Measurements from ENCODE around the gene NUP85.
"Not testable (repeated sequence)": the region's sequence is repeated elsewhere in the genome, so short reads cannot be mapped to it uniquely, and the experiment has no call there.

Gene NUP85, protein sequence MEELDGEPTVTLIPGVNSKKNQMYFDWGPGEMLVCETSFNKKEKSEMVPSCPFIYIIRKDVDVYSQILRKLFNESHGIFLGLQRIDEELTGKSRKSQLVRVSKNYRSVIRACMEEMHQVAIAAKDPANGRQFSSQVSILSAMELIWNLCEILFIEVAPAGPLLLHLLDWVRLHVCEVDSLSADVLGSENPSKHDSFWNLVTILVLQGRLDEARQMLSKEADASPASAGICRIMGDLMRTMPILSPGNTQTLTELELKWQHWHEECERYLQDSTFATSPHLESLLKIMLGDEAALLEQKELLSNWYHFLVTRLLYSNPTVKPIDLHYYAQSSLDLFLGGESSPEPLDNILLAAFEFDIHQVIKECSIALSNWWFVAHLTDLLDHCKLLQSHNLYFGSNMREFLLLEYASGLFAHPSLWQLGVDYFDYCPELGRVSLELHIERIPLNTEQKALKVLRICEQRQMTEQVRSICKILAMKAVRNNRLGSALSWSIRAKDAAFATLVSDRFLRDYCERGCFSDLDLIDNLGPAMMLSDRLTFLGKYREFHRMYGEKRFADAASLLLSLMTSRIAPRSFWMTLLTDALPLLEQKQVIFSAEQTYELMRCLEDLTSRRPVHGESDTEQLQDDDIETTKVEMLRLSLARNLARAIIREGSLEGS

DNA sequence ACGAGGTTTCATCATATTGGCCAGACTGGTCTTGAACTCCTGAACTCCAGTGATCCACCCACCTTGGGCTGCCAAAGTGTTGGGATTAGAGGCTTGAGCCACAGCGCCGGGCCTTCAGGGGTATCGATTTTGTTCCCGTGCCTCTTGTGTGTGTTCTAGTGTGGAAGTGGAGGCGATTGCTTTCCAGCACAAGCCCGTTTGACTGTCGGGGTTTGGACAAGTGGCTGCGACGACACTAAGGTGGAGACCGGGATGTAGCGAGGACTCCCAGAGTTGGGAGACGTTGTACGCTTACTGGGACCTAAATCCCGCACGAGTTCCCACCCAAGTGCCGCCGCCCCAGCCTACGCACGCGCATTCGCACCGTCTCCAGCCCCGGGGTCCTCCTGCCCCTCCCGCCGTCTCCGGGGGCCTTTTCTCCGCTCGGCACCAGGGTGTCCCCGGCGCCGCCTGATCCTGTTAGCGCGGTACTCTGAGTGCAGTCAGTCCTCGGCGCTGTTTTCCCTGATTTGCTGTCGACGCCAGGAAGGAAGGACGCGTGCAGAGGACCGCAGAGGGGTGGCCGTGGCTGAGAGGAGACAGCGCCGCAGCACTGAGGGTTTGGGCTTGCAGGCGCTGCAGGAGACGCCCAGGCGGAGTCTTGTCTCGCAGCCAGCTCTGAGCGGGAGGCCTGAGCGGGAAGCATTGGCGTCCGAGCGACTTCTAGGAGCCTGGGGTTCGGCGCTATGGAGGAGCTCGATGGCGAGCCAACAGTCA lies at the start of gene NUP85:
Gene NUP85 (plus strand): TSS at position 643 of the 756 bp plus-strand sequence. CDS start 83 bp downstream, at position 726.
- DNase-seq (ENCODE audit: low spot score) = peak; percentile 94

DNA sequence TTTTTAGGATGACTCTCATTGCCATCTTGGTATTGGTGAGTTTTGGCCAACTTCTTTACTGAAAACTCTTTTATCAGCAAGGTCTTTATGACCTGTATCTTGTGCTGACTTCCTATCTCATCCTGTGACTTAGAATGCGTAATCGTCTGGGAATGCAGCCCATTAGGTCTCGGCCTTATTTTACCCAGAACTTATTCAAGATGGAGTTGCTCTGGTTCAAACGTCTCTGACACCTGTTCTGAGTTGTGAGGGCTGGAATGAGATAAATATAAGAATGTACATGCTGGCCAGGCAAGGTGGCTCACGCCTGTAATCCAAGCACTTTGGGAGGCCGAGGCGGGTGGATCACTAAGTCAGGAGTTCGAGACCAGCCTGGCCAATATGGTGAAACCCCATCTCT lies 47.0 kb upstream of the NUP85 start:
- not testable (repeated sequence) for DNase-seq (ENCODE audit: low spot score)

DNA sequence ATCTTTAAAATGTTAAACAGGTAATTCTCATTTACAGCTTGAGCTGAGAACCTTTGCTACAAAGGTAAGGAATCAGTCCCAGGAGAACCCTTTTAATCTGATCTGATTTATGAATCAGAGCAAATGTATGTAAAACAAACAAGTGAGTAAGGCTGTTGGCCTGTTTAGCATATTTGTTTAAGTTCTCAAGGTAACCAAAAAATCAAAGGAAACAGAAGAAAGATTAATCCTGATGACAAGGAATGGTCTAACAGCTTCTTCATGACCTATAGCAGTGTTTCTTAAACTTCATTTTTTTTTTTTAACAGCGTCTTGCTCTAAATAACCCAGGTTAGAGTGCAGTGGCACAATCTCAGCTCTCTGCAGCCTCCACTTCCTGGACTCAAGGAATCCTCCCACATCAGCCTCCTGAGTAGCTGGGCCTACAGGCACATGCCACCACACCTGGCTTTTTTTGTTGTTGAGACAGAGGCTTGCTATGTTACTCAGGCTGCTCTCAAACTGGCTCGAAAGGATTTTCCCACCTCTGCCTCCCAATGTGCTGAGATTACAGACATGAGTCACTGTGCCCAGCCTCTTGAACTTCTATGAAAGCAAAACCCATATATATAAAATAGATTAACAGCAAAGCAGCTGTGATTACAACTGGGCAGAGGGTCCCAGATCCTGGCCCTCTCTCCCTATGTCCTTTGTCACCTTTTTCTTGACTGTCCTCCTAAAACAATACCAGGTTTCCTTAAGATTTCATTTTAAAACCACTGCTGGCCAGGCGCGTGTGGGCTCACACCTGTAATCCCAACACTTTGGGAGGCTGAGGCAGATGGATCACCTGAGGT lies 46.1 kb upstream of the NUP85 start:
- no peak for DNase-seq (ENCODE audit: low spot score)

DNA sequence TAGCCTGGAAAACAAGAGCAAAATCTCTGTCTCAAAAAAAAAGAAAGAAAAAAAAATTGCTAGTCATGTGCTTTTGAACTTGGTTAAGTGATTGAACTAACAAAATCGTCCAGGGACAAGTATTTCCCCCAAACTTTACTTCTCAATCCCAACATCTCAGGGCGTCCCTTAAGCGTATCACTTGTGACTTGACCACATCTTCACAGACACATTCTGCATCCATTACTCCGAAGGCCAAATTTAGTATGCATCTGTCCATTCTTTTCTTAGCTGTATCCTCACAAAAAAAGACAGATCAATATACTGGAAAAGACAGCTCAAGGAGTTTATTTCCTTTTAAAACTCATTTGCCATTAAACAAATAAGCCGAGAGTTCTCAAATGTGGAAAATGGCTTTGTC lies 45.3 kb upstream of the NUP85 start:
- no peak for DNase-seq (ENCODE audit: low spot score)

DNA sequence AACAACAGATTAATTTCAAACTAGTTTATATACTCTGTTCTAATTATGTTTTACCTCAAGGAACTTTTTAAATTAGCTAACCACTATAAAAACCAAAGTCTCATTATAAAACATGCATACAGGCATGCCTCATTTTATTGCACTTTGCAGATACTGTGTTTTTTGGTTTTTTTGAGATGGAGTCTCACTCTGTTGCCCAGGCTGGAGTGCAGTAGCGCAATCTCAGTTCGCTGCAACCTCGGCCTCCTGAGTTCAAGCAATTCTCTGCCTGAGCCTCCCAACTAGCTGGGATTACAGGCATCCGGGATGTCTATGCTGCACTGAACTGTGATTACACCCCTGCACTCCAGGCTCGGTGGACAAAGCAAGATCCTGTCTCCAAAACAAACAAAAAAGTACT lies 42.4 kb upstream of the NUP85 start:
- no peak for DNase-seq (ENCODE audit: low spot score)

DNA sequence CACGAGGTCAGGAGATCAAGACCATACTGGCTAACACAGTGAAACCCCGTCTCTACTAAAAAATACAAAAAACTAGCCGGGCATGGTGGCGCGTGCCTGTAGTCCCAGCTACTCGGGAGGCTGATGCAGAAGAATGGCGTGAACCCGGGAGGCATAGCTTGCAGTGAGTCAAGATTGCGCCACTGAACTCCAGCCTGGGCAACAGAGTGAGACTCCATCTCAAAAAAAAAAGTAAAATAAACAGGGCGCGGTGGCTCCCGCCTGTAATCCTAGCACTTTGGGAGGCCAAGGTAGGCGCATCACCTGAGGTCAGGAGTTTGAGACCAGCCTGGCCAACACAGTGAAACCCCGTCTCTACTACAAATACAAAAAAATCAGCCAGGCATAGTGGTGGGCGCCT lies 40.9 kb upstream of the NUP85 start:
- not testable (repeated sequence) for DNase-seq (ENCODE audit: low spot score)

DNA sequence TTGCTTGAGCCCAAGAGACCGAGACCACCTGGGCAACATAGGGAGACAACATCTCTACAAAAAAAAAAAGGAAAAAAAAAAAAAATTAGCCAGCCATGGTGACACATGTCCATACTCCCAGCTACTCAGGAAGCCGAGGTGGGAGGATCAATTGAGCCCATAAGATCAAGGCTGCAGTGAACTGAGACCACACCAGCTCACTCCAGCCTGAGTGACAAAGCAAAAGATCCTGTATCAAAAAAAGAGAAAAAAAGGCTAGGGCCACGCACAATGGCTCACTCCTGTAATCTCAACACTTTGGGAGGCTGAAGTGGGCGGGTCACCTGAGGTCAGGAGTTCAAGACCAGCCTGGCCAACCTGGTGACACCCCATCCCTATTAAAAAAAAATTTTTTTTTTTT lies 36.5 kb upstream of the NUP85 start:
- DNase-seq (ENCODE audit: low spot score) = no peak

DNA sequence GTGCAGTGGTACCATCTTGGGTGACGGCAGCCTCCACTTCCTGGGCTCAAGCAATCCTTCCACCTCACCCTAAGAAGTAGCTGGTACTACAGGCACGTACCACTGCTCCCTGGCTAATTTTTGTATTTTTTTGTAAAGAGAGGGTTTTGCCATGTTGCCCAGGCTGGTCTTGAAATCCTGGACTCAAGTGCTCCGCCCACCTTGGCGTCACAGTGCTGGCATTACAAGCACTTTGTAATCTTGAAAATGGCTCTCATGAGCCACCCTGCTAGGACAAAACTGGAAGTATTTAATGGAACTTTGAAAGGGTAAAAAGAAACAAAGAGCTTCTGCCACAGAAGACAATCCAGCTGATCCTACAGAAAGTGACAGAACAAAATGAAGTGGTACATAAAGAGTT lies 32.0 kb upstream of the NUP85 start:
- no peak for DNase-seq (ENCODE audit: low spot score)

DNA sequence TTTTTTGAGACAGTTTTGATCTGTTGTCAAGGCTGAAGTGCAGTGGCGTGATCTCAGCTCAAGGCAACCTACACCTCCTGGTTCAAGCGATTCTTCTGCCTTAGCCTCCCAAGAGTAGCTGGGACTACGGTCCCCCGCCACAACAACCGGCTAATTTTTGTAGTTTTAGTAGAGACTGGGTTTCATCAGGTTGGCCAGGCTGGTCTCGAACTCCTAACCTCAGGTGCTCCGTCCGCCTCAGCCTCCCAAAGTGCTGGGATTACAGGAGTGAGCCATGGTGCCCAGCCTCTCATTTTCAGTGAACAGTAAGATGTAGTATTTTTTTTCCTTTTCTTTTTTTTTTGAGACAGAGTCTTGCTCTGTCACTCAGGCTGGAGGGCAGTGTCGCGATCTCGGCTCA lies 30.5 kb upstream of the NUP85 start:
- no peak for DNase-seq (ENCODE audit: low spot score)

DNA sequence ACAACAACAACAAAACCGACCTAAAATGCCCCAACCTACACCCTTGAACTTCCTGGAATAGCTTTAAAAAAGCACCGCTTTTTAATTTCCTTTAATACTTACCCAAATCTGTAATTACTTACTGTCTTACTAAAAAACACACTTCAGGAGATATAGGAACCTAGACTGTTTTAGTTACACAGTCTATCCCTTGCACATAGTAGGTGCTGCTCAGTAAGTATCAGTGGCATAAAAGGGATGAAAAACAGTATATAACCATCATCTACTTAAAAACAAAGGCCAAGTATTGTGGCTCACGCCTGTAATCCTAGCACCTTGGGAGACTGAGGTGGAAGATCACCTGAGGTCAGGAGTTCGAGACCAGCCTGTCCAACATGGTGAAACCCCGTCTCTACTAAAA lies 28.9 kb upstream of the NUP85 start:
- DNase-seq (ENCODE audit: low spot score) = no peak

DNA sequence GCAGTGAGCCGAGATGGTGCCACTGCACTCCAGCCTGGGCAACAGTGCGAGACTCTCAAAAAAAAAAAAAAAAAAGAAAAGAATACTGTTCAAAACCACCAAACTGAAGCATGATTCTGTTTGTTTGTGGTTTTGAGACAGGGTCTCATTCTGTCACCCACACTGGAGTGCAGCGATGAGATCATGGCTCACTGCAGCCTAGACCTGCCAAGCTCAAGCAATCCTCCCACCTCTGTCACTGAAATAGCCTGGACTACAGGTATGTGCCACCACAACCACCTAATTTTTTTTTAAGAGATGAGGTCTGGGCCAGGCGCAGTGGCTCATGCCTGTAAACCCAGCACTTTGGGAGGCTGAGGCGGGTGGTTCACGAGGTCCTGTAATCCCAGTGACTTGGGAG lies 27.0 kb upstream of the NUP85 start:
- no peak for DNase-seq (ENCODE audit: low spot score)

DNA sequence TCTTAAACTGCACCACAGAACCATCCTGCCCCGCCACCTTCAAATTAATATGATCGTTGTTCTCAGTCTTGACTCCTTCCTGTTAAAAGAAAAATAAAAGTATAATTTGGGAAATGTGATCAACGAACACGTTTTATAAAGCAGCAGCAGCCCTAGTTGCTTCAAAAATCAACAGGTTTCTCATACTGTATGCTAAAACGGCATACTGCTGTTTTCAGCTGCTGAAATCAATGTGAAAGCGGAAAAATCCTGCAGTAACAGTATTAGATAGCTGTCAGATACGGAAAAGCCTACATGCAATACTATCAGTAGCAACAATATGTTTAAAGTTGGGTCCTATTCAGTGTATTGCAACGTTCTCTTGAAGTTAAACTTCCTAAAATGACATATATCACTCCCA lies 24.4 kb upstream of the NUP85 start:
- no peak for DNase-seq (ENCODE audit: low spot score)

DNA sequence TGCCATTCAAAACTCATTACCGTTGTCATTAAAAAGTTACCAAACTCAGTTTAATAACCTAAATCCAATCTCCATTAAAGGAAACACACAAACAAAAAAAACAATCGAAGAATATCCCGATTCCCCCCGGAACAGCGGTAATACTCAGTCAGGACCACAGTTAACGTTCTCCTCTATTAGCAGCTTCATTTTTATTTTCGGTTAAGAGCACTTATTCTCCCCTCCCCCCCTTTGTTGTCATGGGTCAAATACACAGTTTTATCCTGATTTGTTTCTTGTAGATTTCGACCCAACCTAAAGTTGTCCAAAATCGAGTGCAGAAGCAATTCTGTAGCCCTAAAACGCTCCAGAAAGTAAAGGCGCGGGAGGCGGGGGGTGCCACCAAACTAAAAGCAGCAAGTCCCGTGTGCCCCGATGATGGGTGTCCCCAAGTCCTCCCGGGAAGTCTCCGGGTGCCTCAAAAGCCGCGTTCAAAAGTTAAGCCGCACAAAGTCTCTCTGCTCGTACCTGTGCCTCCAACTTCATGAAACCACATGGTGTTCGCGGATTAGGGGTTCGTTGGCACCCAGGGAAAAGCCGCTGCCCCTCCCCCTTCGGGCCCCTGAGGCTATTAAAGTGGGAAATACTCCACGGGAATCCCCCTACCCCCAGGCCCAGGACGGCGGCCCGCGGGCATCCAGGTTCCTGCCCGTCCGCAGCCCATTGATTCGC lies 23.7 kb upstream of the NUP85 start:
- no peak for DNase-seq (ENCODE audit: low spot score)

DNA sequence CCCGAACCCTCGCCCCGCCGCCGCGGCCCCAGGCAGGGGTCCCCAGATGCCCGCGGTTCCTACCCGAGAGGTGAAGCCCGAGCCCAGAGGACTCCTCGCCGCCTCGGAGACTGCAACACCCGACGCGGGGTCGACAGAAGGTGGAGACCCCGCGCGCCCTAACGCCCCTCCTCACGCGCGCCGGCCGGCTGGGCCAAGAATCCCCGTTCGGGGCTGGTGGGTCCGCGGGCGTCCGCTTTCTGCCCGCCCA lies 23.2 kb upstream of the NUP85 start:
- DNase-seq (ENCODE audit: low spot score) = no peak

DNA sequence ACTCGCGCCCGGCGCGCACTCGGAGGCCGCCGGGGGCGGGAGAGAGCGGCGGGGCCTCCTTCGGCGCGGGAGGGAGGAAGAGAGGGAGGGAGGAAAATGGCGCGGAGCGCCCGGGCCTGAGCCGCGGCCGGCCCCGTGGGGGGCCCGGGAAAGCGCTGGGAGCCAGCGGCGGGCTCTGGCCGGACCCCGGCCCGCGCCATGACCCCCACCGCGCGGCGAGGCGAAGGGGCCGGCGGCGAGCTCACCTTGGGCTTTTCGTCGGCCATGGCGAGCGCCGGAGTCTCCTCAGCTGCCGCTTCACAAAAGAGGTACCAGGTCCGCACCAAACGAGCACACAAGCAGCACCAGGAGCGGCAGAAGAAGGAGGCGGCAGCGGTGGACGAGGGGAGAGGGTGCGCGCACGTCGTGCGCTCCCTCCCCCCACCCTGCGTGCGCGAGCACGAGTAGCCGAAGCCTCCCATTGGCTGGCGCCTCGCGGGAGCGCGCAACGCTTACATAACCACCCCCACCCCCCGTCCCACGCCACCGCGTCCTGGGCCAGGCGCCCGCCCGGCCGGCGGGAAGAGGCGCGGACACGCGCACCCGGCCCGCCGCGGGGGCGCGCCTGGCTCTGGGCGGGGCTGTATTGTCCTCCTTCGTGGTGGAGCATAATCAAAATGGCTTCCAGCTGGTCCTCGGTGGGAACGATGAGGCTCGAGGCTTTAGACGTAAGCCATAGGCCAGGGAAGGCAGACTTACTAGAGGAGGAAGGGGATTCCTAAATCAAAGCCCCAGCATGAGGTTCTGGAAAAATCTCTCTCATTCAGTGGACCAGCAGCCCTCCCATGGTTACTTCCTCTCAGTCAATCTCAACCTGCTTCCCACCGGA lies 22.7 kb upstream of the NUP85 start, which contains the start of gene SUMO2:
Gene SUMO2 (minus strand): TSS at position 391 of the 868 bp plus-strand sequence. CDS start 125 bp downstream, at position 266.
- DNase-seq (ENCODE audit: low spot score) = peak; percentile 92

DNA sequence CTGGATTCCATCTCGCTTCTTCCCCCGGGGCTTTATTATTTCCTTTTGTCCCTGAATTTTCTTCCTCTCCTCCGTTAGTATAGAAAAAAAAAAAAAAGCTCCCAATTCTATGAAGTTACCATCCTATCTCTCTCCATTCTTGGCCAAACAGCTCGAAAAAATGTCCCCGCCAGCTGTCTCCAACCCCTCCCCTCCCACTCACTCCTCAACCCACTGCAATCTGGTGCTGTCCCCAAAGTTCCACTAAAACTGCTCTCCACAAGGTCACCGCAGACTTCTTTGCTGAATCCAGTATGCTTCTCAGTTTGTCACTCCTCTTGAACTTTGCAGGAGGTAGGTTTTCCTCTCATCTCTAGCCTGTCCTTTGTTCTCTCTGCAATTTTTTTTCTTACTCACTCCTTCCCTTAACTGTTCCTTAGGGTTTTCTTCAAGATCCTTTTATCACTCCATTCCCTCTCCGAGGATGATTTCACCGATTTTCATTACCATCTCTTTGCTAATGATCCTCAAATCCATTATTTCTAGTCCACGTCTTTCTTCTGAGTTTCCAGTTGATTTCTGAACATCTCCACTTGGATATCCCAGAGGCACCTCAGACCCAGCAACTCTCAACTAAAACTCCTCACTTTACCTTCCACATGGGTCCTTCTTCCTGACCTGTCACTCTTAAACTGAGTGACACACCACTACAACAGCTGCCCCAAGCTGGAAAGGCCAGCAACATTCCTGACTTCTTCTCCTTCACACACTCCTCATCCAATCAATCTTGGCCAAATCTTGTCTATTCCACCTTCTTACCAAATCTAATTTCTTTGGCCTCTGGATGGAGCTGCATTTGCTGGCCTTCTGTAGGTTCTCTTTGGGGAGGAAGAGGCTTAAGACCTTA lies 21.2 kb upstream of the NUP85 start:
- no peak for DNase-seq (ENCODE audit: low spot score)

DNA sequence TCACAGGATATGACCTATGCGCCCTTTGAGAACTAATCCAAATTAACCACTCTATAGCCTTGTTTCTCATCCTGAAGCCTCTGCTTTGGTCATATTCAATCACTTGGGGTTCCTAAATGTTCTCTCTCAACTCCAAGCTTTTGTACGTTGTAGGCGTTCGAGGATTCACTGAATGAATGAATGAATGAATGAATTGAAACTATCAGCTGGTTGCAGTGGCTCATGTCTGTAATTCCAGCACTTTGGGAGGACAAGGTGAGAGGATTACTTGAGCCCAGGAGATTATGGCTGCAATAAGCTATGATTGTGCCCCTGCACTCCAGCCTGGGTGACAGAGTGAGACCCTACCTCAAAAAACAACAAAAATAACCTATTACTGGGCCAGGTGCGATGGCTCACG lies 16.9 kb upstream of the NUP85 start:
- no peak for DNase-seq (ENCODE audit: low spot score)

DNA sequence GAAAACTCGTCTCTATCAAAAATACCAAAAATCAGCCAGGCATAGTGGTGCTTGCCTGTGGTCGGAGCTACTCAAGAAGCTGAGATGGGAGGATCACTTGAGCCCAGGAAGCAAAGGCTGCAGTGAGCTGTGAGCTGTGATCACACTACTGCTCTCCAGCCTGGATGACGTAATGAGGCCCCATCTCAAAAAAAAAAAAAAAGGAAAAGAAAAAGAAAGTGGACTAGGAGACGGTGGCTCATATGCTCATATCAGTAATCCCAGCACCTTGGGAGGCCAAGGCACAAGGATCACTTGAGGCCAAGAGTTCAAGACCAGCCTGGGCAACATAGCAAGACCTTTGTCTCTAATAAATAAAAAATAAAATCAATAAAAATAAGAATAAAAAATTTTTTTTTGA lies 13.9 kb upstream of the NUP85 start:
- DNase-seq (ENCODE audit: low spot score) = no peak

DNA sequence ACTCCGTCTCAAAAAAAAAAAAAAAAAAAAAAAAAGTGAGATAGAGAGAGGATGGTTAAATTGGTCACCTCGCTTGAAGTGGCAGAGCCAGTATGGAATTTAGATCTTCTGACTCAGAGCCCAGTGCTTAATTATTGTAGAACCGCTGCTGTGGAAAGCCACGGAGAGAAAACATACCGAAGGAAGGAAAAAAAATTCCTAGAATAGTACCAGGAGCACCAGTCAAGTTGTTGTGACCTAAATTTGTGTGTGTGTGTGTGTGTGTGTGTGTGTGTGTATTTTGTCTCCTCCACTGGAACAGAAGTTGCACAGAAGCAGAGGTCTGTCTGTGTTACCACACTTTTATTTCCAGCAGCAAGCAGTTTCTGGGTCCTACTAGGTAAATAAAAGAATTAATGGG lies 10.6 kb upstream of the NUP85 start:
- no peak for DNase-seq (ENCODE audit: low spot score)
